Measurements from ENCODE around the gene TRAF3IP3. TPM values are rescaled to one million over a fixed set of nuclear protein-coding genes. Genes with fewer than 3 reads are reported as not detected.
A peak's percentile ranks its signal among the peaks of the same experiment; 100 is the strongest.

Gene TRAF3IP3
- total RNA-seq, 2 donors from 2014 or later, result 3.6 to 4.7 TPM

DNA sequence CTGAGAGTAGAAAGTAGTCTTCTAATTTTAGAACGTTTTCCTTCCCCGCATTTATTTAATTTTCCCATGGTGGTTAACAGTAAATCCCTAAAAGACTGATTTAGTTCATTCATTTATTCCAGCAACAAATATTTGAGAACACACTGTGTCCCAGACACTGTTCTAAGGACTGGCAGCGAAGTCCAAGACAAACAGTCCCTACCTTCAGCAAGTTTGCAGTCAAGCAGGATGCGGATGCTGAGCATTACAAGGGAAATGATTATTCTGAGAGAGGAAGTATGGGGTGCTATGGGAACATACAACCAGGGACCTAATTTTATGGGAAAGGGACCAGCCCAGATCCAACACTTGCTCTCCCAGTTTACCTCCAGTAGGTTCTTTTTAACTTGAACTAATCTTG, 29.7 kb downstream of the TRAF3IP3 start:
- no peak for TF ChIP-seq POLR2A (IDR thresholded peaks at IDR 0.05)
- TF ChIP-seq, protein P1, sequence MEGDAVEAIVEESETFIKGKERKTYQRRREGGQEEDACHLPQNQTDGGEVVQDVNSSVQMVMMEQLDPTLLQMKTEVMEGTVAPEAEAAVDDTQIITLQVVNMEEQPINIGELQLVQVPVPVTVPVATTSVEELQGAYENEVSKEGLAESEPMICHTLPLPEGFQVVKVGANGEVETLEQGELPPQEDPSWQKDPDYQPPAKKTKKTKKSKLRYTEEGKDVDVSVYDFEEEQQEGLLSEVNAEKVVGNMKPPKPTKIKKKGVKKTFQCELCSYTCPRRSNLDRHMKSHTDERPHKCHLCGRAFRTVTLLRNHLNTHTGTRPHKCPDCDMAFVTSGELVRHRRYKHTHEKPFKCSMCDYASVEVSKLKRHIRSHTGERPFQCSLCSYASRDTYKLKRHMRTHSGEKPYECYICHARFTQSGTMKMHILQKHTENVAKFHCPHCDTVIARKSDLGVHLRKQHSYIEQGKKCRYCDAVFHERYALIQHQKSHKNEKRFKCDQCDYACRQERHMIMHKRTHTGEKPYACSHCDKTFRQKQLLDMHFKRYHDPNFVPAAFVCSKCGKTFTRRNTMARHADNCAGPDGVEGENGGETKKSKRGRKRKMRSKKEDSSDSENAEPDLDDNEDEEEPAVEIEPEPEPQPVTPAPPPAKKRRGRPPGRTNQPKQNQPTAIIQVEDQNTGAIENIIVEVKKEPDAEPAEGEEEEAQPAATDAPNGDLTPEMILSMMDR (IDR thresholded peaks at IDR 0.05), result no peak
- DNase-seq (no peak), ATAC-seq (no peak)
- Histone ChIP-seq H3K4me1 (peaks cover 38% of the 10 kb centered on the region), H3K9me3 (no peaks in the 10 kb centered on the region), H3K27ac (peak overlapping the region in 2 of 4 donors; percentile 3 to 89), H3K27me3 (no peaks in the 10 kb centered on the region), H3K36me3 (replicated peaks in 1 of 2; ENCODE audit: insufficient read depth in 1 of 2, low read depth in 2 of 2) (peaks cover 7 to 19% of the 10 kb centered on the region in 2 donors), H3K4me3 (no peak overlapping the region)
- intact Hi-C loops (cut with DNase I), result no loop called here
- WGBS, 2 donors, result 96 to 97% methylated on average over 4 of the region's 4 CpGs

- ATAC-seq (no peak), DNase-seq (no peak)
- Histone ChIP-seq H3K4me3 (no peak overlapping the region), H3K9me3 (no peaks in the 10 kb centered on the region), H3K36me3 (replicated peaks in 1 of 2; ENCODE audit: insufficient read depth in 1 of 2, low read depth in 2 of 2) (peaks cover 9 to 19% of the 10 kb centered on the region in 2 donors), H3K27ac (peak overlapping the region in 2 of 4 donors; percentile 66 to 81), H3K27me3 (no peaks in the 10 kb centered on the region), H3K4me1 (peaks cover 38% of the 10 kb centered on the region)
- TF ChIP-seq, protein P1 (IDR thresholded peaks at IDR 0.05), result no peak
- TF ChIP-seq POLR2A (IDR thresholded peaks at IDR 0.05), result no peak
- WGBS, 2 donors, result 66 to 82% methylated on average over 4 of the region's 4 CpGs
- intact Hi-C loops (cut with DNase I), result no loop called here
These were observed 30.3 kb downstream of the TRAF3IP3 start for GRCh38 chr1:209786146-209786545.

- 15 to 31% methylated on average over 2 of the region's 2 CpGs for WGBS, 2 donors
- H3K9me3 ChIP-seq, result no peaks in the 10 kb centered on the region
- H3K4me1 ChIP-seq, result peaks cover 38% of the 10 kb centered on the region
- DNase-seq (peak; percentile 72 to 91 (median 80)), ATAC-seq (peak; percentile 77)
- H3K27me3 ChIP-seq, result no peaks in the 10 kb centered on the region
- H3K27ac ChIP-seq, result peak overlapping the region in 3 of 4 donors; percentile 66 to 81 (median 73)
- intact Hi-C loops (cut with DNase I), result no loop called here
- no peak for TF ChIP-seq POLR2A (IDR thresholded peaks at IDR 0.05)
- TF ChIP-seq, protein P1 (IDR thresholded peaks at IDR 0.05), result no peak
- H3K36me3 ChIP-seq (replicated peaks in 1 of 2; ENCODE audit: insufficient read depth in 1 of 2, low read depth in 2 of 2), result peaks cover 12 to 20% of the 10 kb centered on the region in 2 donors
- H3K4me3 ChIP-seq, result no peak overlapping the region
These were observed 31.7 kb downstream of the TRAF3IP3 start for GRCh38 chr1:209787551-209787950.

- Histone ChIP-seq H3K27me3 (no peaks in the 10 kb centered on the region), H3K27ac (no peak overlapping the region), H3K4me1 (peaks cover 30% of the 10 kb centered on the region), H3K36me3 (replicated peaks in 1 of 2; ENCODE audit: insufficient read depth in 1 of 2, low read depth in 2 of 2) (peaks cover 14 to 22% of the 10 kb centered on the region in 2 donors), H3K4me3 (no peak overlapping the region), H3K9me3 (no peaks in the 10 kb centered on the region)
- intact Hi-C loops (cut with DNase I), result no loop called here
- 88 to 92% methylated on average over 1 of the region's 1 CpG for WGBS, 2 donors
- DNase-seq (no peak), ATAC-seq (no peak)
- TF ChIP-seq, protein P1 (IDR thresholded peaks at IDR 0.05), result no peak
- no peak for TF ChIP-seq POLR2A (IDR thresholded peaks at IDR 0.05)
These were observed 33.4 kb downstream of the TRAF3IP3 start for GRCh38 chr1:209789245-209789644.

Measured in body of pancreas (tissue), 4 donors.